GM12878 (cell line): Measurements from ENCODE around the gene MAP4K5. TPM values are rescaled to one million over a fixed set of nuclear protein-coding genes. Genes with fewer than 3 reads are reported as not detected.
A peak's percentile ranks its signal among the peaks of the same experiment; 100 is the strongest.

ENCODE experiments used
- CHD1 ChIP-seq: IDR thresholded peaks from 2 replicates; pipeline ENCODE4 v1.6.1; 2012; ENCODE audit warnings: low read depth, low read length, improper control_type of control experiment
- CREM ChIP-seq: IDR thresholded peaks from 2 replicates; pipeline ENCODE4 v1.6.1; 2014; ENCODE audit warnings: antibody characterized with exemption, low read depth
- JUND ChIP-seq: IDR thresholded peaks from 2 replicates; pipeline ENCODE4 v1.6.1; 2012; ENCODE audit warnings: low read depth, mild to moderate bottlenecking, low read length, improper control_type of control experiment, moderate library complexity
- MEF2B ChIP-seq: fragments of 450-650 bp; IDR thresholded peaks from 2 replicates; pipeline ENCODE4 v1.6.1; 2018; ENCODE audit warnings: mild to moderate bottlenecking, moderate library complexity; ENCODE audit not compliant: partially characterized antibody, poor library complexity, severe bottlenecking
- MTA3 ChIP-seq: IDR thresholded peaks from 2 replicates; pipeline ENCODE4 v1.6.1; 2012; ENCODE audit warnings: low read length, inconsistent platforms, borderline replicate concordance
- SREBF2 ChIP-seq: IDR thresholded peaks from 2 replicates; pipeline ENCODE4 v1.6.1; 2012; ENCODE audit warnings: mild to moderate bottlenecking, low read length
- ZBED1 ChIP-seq: IDR thresholded peaks from 2 replicates; pipeline ENCODE4 v1.6.1; 2016; ENCODE audit warnings: borderline replicate concordance
- polyA plus RNA-seq, 11 experiments: library from polyadenylated mRNA; depleted of rRNA in 4 of 11; unstranded in 6 of 11; stranded (reverse) in 5 of 11; fragments of >200 nt; fragmentation: Nextera tagmentation in 4 of 11; fragmentation: Illumina TruSeq in 1 of 11; extraction: Ambion mirVana in 4 of 11; extraction: Trizol in 1 of 11; gene quantifications; 1 replicate in 1 of 11; 2 replicates in 10 of 11; pipeline versions ENCODE4 v1.2.1 to v1.2.3, GENCODE V29; 2011 to 2016; ENCODE audit warnings: inconsistent platforms in 2 of 11, missing spikeins in 2 of 11, low read depth in 1 of 11
- total RNA-seq, 4 experiments: library from RNA; depleted of rRNA in 3 of 4; stranded (reverse); fragments of >200 nt in 3 of 4; fragmentation: Illumina TruSeq in 1 of 4; extraction: Trizol in 1 of 4; gene quantifications; 2 replicates each; pipeline versions ENCODE4 v1.2.1 to v1.2.3, GENCODE V29; 2013 to 2021
- TF ChIP-seq, protein P1 (sequence below): fragments of 450-650 bp; IDR thresholded peaks from 2 replicates; pipeline ENCODE4 v1.6.1; 2018; ENCODE audit warnings: mild to moderate bottlenecking, low read depth, moderate library complexity; ENCODE audit not compliant: partially characterized antibody
- TF ChIP-seq, protein P2 (sequence below): fragments of 450-650 bp; conservative IDR thresholded peaks from 2 replicates; pipeline ENCODE4 v1.6.1; 2017; ENCODE audit warnings: mild to moderate bottlenecking, moderate library complexity
- TF ChIP-seq, protein P3 (sequence below): fragments of 450-650 bp; IDR thresholded peaks from 2 replicates; pipeline ENCODE4 v1.6.1; 2017; ENCODE audit warnings: mild to moderate bottlenecking, moderate library complexity
- TF ChIP-seq, protein P4 (sequence below): fragments of 450-650 bp; IDR thresholded peaks from 2 replicates; pipeline ENCODE4 v1.6.1; 2016; ENCODE audit warnings: mild to moderate bottlenecking
- TF ChIP-seq, protein P5 (sequence below): fragments of 450-650 bp; IDR thresholded peaks from 2 replicates; pipeline ENCODE4 v1.6.1; 2017; ENCODE audit warnings: mild to moderate bottlenecking

The MAP4K5 gene
- total and polyA plus RNA-seq, 10 of the 15 experiments (the other 5 are each of a cell fraction or from before 2014, with no cell fraction given) = 9.1 to 41.3 (median 30.1) TPM

DNA sequence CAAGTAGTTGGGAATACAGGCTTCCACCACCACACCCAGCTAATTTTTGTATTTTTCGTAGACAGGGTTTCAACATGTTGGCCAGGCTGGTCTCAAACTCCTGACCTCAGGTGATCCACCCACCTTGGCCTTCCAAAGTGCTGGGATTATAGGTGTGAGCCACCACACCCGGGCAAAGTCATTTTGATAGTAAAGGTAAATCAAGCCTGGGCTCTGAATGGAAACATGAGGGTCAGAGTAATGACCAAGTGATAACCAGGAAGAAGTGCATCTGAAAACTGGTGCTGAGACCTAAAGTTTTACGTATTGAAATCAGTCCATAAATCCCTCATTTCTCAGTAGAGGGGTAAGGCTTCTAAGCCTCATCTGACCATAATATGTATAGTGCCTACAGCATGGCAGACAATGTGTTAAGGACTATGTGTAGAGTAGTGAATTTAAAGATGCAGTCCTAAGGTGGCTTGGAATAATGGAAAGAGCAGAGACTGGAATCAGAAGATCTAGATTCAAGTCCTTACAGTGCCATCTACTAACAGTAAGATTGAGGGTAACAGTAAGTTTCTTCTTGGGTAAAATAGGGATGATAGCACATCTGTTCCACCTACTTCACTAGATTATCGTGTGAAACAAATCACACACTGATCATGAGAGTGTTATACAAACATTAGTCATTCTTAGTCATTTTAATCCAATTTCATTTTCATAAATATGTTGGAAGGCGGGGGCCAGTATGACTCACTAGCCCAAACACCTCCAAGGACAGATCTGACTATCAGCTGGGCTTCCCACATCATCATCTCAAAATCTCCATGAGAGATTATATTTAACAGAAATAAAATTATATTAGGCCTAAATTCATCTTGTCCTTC is 11.2 kb downstream of the MAP4K5 start (continued):
- TF ChIP-seq JUND (peak; percentile 74; the same call in 1 of the 2 replicates), CREM (peak; percentile 64), MTA3 (no peak), SREBF2 (no peak), CHD1 (no peak), MEF2B (peak; percentile 27), ZBED1 (no peak; the same call in 1 of the 2 replicates)
- TF ChIP-seq, protein P1, sequence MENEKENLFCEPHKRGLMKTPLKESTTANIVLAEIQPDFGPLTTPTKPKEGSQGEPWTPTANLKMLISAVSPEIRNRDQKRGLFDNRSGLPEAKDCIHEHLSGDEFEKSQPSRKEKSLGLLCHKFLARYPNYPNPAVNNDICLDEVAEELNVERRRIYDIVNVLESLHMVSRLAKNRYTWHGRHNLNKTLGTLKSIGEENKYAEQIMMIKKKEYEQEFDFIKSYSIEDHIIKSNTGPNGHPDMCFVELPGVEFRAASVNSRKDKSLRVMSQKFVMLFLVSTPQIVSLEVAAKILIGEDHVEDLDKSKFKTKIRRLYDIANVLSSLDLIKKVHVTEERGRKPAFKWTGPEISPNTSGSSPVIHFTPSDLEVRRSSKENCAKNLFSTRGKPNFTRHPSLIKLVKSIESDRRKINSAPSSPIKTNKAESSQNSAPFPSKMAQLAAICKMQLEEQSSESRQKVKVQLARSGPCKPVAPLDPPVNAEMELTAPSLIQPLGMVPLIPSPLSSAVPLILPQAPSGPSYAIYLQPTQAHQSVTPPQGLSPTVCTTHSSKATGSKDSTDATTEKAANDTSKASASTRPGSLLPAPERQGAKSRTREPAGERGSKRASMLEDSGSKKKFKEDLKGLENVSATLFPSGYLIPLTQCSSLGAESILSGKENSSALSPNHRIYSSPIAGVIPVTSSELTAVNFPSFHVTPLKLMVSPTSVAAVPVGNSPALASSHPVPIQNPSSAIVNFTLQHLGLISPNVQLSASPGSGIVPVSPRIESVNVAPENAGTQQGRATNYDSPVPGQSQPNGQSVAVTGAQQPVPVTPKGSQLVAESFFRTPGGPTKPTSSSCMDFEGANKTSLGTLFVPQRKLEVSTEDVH = no peak
- TF ChIP-seq, protein P2, sequence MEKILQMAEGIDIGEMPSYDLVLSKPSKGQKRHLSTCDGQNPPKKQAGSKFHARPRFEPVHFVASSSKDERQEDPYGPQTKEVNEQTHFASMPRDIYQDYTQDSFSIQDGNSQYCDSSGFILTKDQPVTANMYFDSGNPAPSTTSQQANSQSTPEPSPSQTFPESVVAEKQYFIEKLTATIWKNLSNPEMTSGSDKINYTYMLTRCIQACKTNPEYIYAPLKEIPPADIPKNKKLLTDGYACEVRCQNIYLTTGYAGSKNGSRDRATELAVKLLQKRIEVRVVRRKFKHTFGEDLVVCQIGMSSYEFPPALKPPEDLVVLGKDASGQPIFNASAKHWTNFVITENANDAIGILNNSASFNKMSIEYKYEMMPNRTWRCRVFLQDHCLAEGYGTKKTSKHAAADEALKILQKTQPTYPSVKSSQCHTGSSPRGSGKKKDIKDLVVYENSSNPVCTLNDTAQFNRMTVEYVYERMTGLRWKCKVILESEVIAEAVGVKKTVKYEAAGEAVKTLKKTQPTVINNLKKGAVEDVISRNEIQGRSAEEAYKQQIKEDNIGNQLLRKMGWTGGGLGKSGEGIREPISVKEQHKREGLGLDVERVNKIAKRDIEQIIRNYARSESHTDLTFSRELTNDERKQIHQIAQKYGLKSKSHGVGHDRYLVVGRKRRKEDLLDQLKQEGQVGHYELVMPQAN = no peak
- TF ChIP-seq, protein P3, sequence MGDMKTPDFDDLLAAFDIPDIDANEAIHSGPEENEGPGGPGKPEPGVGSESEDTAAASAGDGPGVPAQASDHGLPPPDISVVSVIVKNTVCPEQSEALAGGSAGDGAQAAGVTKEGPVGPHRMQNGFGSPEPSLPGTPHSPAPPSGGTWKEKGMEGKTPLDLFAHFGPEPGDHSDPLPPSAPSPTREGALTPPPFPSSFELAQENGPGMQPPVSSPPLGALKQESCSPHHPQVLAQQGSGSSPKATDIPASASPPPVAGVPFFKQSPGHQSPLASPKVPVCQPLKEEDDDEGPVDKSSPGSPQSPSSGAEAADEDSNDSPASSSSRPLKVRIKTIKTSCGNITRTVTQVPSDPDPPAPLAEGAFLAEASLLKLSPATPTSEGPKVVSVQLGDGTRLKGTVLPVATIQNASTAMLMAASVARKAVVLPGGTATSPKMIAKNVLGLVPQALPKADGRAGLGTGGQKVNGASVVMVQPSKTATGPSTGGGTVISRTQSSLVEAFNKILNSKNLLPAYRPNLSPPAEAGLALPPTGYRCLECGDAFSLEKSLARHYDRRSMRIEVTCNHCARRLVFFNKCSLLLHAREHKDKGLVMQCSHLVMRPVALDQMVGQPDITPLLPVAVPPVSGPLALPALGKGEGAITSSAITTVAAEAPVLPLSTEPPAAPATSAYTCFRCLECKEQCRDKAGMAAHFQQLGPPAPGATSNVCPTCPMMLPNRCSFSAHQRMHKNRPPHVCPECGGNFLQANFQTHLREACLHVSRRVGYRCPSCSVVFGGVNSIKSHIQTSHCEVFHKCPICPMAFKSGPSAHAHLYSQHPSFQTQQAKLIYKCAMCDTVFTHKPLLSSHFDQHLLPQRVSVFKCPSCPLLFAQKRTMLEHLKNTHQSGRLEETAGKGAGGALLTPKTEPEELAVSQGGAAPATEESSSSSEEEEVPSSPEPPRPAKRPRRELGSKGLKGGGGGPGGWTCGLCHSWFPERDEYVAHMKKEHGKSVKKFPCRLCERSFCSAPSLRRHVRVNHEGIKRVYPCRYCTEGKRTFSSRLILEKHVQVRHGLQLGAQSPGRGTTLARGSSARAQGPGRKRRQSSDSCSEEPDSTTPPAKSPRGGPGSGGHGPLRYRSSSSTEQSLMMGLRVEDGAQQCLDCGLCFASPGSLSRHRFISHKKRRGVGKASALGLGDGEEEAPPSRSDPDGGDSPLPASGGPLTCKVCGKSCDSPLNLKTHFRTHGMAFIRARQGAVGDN = no peak
- TF ChIP-seq, protein P4, sequence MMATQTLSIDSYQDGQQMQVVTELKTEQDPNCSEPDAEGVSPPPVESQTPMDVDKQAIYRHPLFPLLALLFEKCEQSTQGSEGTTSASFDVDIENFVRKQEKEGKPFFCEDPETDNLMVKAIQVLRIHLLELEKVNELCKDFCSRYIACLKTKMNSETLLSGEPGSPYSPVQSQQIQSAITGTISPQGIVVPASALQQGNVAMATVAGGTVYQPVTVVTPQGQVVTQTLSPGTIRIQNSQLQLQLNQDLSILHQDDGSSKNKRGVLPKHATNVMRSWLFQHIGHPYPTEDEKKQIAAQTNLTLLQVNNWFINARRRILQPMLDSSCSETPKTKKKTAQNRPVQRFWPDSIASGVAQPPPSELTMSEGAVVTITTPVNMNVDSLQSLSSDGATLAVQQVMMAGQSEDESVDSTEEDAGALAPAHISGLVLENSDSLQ = no peak
- TF ChIP-seq, protein P5, sequence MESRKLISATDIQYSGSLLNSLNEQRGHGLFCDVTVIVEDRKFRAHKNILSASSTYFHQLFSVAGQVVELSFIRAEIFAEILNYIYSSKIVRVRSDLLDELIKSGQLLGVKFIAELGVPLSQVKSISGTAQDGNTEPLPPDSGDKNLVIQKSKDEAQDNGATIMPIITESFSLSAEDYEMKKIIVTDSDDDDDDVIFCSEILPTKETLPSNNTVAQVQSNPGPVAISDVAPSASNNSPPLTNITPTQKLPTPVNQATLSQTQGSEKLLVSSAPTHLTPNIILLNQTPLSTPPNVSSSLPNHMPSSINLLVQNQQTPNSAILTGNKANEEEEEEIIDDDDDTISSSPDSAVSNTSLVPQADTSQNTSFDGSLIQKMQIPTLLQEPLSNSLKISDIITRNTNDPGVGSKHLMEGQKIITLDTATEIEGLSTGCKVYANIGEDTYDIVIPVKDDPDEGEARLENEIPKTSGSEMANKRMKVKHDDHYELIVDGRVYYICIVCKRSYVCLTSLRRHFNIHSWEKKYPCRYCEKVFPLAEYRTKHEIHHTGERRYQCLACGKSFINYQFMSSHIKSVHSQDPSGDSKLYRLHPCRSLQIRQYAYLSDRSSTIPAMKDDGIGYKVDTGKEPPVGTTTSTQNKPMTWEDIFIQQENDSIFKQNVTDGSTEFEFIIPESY = no peak
